GM21423 (cell line): ENCODE measurements around the gene CCL24.
"Not testable (repeated sequence)": the region's sequence is repeated elsewhere in the genome, so short reads cannot be mapped to it uniquely, and the experiment has no call there.

Experiments
- ATAC-seq: cut with Tn5 transposase; IDR thresholded peaks from one replicate; pipeline ENCODE4 v1.9.1; 2021; ENCODE audit warnings: mild to moderate bottlenecking, moderate library complexity; ENCODE audit not compliant: unreplicated experiment

The CCL24 gene, protein sequence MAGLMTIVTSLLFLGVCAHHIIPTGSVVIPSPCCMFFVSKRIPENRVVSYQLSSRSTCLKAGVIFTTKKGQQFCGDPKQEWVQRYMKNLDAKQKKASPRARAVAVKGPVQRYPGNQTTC

DNA sequence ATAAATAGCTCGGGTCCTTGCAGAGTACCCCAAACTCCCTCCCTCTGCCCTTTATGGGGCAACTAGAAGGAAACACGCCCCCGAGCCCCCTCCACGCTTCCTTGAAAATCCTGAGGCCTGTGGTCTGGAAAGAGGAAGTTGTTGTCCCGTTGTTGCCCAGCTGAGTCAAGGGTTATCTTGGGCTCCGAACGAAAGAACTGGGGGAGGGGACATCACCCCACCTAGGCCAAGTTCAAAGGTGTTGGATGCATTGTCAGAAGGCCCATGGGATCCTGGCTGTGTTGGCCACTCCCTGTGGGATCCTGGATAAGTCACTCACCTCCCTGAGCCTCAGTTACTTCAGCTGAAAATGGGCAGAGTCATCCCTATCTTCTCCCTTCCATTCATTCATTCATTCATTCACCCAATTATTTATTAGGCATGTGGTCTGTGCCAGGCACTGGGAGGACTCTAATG is at the start of gene CCL24:
Gene CCL24 (minus strand): TSS at position 26 of the 456 bp plus-strand sequence. CDS start 91 bp downstream, outside the sequence.
- ATAC-seq, result no peak

DNA sequence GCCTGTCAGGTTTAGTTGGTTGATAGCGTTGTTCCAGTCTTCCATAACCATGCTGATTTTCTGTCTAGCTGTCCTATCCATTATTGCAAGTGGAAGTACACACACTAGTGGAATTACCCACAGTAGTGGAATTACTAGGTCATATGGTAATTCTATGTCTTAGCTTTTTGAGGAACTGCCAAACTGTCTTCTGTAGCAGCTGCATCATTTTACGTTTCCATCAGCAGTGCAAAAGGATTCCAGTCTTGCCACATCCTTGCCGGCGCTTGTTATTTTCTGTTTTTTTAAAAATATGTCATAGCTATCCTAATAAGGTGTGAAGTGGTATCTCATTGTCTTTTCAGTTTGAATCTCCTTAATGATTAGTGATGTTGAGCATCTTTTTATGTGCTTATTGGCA is 48.0 kb upstream of the CCL24 start:
- no peak for ATAC-seq

DNA sequence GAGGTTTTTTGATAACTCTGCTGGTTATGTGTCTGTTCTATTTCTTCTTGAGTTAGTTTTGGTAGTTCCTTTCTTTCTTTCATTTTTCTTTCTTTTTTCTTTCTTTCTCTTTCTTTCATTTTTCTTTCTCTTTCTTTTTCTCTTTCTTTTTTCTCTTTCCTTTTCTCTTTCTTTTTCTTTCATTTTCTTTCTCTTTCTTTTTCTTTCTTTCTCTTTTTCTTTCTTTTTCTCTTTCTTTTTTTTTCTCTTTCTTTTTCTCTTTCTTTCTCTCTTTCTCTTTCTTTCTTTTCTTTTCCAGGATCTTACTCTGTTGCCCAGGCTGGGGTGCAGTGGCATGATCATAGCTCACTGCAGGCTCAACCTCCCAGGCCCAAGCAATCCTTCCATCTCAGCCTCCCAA is 44.8 kb upstream of the CCL24 start:
- no peak for ATAC-seq

DNA sequence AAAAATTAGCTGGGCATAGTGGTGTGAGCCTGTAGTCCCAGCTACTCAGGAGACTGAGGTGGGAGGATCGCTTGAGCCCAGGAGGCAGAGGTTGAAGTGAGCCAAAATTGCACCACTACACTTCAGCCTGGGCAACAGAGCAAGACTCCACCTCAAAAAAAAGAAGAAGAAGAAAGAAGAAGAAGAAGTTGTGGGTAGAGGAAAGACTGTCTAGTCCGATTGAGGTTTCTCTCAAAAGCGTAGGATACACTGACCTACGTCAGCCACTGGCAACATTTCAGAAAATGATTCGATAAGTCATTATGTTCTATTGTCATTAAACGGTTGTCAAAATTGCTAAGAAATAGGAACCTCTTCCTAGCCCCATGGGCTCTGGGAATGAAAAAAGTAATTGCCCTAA is 42.9 kb upstream of the CCL24 start:
- no peak for ATAC-seq

DNA sequence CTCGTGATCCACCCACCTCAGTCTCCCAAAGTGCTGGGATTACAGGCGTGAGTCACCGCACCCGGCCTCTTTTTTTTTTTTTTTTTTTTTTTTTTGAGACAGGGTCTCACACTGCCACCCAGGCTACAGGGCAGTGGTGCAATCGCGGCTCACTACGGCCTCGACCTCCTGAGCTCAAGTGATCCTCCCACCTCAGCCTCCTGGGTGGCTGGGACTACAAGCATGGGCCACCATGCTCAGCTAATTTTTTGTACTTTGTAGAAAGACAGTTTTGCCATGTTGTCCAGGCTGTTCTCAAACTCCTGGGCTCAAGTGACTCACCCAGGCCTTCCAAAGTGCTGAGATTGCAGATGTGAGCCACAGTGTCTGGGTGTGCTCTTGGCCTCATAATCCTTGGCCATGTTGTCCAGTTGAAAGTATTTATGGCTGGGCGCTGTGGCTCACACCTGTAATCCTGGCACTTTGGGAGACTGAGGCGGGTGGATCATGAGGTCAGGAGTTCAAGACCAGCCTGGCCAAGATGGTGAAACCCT is 41.3 kb upstream of the CCL24 start:
- ATAC-seq, result not testable (repeated sequence)

DNA sequence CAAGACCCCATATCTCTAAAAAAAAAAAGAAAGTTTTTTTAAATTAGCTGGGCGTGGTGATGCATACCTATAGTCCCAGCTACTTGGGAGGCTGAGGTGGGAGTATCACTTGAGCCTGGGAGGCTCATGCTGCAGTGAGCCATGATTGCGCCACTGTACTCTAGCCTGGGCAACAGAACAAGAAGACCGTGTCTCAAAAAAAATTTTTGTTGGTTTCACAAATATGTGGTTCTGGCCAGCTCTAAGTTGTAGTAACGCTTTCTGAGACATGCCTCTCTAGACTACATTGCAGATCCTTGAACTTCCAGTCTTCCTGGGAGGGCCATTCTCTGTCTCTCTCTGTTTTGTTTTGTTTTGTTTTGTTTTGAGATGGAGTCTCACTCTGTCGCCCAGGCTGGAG is 40.6 kb upstream of the CCL24 start:
- ATAC-seq, result no peak

DNA sequence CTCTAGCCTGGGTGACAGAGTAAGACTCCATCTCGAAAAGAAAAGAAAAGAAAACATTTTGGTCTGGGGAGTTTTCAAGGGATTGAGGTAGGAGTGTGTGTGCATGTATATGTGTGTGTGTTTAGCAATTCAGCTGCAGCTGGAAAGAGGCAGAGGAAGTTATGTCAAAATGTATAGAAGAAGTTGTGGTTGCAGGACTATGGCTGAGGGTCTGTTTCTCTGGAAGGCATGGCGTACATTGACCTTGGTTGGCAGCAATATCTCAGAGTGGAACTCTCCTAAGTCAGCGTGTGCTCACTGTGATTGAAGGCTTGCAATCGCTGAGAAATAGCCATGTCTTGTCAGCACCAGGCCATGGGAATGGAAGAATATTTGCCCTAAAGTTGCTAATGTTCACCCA is 36.6 kb upstream of the CCL24 start:
- no peak for ATAC-seq

DNA sequence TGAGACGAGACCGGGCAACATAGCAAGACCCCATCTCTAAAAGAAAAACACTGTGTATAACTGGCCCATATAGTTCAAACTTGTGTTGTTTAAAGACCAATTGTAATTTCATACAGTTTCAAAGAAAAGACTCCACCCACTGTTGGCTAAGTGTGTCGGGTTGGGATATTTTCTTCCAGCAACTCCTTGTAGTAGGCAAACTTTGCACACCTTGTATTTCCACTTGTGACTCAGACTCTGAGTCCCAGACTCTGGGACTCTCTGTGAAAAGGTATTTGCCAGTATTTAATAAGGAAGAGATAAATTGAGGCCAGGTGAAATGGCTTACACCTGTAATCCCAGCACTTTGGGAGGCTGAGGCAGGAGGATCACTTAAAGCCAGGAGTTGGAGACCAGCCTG is 36.0 kb upstream of the CCL24 start:
- ATAC-seq, result no peak

DNA sequence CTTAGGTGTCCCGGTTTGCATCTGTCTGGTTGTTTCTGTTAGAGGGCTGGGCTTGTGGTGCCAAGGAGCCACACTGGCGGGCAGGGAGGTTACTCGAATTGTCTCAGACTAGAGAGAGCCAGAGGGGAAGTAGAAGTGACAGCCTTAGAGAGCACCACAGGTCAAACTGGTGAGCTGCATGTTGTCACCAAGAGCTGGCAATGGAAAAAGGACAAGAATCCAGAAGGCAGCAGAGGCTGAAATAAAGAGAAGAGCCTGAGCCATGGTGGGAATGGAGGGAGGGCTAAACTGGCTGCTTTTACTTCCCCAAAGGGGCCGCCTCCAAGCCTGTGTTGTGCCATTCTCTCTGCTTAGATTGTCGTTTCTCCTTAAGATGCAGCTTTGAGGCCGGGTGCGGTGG is 34.1 kb upstream of the CCL24 start:
- ATAC-seq, result no peak

DNA sequence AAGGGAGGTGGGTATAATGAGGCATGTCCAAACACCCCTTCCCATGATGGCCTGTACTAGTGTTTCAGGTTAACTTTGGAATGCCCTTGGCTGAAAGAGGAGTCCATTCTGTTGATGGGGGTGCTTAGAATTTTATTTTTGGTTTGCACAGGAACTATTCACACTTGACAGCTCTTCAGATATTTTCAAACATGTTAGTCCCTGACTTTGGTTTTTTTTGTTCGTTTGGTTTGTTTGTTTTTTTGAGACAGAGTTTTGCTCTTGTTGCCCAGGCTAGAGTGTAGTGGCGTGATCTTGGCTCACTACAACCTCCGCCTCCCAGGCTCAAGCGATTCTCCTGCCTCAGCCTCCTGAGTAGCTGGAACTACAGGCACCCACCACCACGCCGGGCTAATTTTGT is 31.5 kb upstream of the CCL24 start:
- not testable (repeated sequence) for ATAC-seq

DNA sequence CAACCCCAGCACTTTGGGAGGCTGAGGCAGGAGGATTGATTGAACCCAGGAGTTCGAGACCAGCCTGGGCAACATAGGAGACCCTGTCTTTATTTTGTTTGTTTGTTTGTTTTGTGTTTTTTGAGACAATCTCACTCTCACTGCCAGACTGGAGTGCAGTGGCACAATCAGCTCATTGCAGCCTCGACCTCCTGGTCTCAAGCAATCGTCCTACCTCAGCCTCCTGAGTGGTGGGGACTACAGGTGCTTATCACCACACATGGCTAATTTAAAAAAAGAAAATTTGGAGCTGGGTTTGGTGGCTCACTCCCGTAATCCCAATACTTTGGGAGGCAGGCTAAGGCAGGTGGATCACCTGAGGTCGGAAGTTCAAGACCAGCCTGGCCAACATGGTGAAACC is 30.6 kb upstream of the CCL24 start:
- ATAC-seq, result no peak

DNA sequence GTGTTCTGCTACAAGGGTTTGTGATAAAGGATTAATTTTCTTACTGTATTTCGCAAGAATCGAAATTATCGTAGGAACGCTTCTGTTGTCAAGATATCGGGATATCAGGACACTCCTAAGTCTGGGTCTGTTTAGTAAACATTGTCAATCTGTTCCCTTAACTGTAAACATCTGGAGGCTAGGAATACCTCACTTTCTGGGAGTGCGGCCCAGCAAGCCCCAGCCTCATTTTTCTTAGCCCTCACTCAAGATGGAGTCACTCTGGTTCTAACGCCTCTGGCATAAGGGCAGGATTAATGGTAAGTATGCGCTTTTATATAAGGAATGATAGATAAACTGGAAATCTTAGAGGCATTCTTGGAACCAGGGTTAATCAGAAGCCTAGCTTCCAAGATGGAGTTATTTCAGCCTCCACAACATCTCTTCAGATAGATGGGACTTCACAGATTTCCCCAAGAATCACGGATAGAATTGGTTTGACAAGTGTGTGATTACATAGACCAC is 30.1 kb upstream of the CCL24 start:
- ATAC-seq, result no peak

DNA sequence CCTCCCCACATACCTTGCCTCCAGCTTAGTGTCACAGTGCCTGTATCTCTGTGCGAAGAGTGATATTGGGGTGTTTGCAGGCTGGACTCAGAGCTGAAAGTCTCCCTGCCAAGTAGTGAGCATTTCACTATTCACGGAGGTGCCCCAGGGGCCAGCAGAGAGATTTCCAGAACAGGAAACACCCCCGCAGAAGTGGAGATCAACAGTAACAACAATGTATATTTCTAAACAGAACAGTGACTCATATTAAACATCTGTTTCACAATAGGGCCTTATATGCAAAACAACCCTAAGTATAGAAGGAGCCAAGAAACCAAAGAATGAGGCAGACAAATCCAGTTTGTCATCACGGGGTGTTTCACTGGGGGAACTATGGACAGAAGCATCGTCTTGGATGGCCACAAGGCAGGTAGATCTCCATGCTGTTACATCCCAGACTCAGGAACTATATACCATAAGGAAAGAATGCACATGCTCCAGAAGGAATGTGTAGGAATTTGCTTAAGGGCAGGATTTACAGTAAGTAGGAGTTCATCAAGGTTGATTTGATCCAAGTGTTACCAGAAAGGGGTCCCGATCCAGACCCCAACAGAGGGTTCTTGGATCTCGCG is 29.3 kb upstream of the CCL24 start:
- ATAC-seq, result peak; percentile 85

DNA sequence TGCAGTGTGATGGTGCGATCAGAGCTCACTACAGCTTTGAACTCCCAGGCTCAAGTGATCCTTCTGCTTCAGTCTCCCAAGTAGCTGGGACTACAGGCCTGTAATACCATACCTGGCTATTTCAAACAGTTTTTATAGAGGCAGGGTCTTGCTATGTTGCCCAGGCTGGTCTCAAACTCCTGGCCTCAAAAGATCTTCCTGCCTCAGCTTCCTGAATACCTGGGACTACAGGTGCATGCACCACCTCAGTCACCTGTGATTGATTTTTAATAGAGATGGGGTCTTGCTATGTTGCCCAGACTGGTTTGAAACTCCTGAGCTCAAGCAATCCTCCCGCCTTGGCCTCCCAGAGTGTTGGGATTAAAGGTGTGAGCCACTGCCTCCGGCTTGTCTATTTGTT is 26.4 kb upstream of the CCL24 start:
- ATAC-seq, result no peak

DNA sequence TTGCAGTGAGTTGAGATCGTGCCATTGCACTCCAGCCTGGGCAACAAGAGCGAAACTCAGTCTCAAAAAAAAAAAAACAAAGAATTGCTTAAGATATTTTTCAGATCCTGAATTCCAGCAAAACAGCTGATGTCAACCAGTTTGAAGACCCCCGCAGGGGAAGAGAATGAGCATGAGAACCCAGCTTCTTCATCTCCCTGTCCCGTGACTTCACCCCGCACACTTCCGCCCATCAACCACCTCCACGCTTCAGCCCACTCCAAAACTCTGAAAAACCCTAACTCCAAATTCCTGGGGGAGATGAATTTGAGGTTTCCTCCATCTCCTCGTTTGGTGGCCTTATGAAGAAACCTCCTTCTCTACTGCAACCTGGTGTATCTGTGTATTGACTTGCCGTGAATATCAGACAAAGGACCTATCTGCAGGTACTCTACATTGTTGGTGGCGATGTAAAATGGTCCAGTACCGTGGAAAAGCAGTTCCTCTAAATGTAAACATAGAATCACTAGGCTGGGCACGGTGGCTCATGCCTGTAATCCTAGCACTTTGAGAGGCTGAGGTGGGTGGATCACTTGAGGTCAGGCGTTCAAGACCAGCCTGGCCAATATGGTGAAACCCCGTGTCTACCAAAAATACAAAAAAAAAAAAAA is 24.8 kb upstream of the CCL24 start:
- ATAC-seq, result not testable (repeated sequence)

DNA sequence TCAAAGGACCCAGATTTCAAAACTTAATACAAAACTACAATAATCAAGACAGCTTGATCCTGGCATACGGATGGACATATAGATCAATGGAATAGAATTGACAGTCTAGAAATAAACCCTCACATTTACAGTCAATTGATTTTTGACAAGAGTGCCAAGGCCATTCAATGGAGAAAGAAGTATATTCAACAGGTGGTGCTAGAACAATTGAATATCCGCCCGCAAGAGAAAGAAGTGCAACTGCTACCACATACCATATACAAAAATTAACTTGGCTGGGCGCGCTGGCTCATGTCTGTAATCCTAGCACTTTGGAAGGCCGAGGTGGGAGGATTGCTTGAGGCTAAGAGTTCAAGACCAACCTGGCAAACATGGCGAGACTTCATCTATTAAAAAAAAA is 23.2 kb upstream of the CCL24 start:
- no peak for ATAC-seq

DNA sequence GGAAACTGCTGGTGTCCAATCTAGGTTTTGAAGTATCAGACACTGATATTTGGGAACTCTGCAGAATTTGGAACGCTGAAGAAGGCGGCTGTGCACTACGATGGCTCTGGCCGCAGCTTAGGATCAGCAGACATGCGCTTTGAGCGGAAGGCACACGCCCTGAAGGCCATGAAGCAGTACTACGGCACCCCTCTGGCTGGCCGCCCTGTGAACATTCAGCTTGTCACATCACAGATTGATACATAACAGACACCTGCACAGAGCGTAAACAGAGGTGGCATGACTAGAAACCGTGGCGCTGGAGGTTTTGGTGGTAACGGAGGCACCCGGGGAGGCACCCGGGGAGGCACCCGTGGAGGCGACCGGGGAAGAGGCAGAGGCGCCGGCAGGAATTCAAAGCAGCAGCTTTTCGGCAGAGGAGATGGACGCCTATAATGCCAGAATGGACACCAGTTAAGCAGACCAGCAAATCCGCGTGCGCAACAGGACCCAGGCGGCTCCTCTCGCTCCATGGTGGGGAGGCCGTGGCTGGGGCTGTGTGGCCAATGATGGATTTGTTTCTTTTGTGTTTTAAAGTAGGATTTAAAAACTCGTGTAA is 22.2 kb upstream of the CCL24 start:
- no peak for ATAC-seq

DNA sequence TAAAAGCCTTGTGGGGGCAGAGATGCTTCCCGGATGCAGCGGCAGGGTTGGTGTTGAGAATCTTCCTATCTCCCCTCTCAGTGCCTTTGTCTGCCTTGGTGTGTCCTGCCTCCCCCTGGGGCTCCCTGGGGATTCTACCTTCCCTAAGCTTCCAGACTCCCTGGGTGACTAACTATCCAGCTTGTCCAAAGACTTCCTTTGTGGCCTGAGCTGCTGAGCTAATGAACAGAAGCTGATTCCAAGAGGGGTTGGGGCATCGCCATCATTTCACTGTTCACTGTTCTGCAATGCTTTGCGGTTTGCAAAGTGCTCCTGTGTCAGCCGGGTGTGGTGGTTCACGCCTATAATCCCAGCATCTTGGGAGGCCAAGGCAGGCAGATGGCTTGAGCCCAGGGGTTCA is 20.1 kb upstream of the CCL24 start:
- not testable (repeated sequence) for ATAC-seq

DNA sequence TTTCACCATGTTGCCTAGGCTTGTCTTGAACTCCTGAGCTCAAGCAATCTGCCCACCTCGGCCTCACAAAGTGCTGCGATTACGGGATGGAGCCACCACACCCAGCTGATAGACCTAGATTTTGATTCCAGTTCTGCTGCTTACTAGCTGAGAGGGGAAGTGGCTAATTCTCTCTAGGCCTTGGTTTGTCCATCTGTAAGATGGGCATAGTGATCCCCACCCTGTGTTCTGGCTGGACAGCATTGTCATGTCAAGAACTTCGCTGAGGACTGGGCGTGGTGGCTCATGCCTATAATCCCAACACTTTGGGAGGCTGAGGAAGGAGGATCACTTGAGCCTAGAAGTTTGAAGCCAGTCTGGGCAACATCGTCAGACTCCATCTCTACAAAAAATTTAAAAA is 17.4 kb upstream of the CCL24 start:
- no peak for ATAC-seq

DNA sequence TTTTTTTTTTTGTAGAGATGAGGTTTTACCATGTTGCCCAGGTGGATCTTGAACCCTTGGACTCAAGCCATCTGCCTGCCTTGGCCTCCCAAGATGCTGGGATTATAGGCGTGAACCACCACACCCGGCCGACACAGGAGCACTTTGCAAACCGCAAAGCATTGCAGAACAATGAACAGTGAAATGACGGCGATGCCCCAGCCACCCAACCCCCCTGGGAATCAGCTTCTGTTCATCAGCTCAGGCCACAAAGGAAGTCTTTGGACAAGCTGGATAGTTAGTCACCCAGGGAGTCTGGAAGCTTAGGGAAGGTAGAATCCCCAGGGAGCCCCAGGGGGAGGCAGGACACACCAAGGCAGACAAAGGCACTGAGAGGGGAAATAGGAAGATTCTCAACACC is 16.1 kb upstream of the CCL24 start:
- not testable (repeated sequence) for ATAC-seq

DNA sequence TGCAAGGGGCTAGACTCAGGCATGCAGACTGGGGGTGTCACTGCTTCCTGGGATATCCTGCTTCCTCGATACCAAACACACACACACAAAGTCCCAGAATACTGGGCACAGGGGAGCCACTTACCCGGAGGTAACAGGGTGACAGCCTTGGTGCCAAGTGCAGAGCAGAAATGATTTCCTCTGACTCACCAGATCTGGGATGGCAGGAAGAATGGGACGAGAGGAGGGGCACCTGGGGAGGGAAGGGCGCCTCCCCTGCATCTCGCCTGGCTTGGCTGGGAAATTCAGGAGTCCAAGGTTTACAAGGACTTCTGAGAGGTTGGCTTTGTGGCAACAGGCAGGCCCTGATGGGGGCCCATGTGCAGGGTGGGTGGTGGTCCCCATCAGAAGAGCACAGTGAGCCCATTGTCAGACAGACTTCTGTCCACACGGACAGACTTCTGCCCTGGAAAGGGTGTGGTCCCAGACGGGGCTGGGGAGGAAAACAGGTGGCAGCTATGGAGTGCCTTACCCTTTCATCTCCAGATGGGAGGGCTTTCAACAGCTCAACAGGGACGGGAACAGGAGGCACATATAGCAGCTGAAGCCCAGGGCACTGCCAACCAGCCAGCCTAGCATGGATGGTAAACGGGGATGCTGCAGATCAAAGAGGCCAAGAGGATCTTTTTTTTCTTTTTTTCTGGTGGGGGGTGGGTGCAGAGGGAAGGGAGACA is 9.7 kb upstream of the CCL24 start:
- ATAC-seq, result no peak
